Non-pigmented ciliary epithelial cell (primary cell): Measurements from ENCODE around the gene IGF2R.
"Not testable (repeated sequence)": the region's sequence is repeated elsewhere in the genome, so short reads cannot be mapped to it uniquely, and the experiment has no call there.

ENCODE experiments used
- DNase-seq: peaks from one replicate; pipeline ENCODE4 v3.0.0-alpha.2; 2010; ENCODE audit warnings: low read depth

IGF2R gene

DNA sequence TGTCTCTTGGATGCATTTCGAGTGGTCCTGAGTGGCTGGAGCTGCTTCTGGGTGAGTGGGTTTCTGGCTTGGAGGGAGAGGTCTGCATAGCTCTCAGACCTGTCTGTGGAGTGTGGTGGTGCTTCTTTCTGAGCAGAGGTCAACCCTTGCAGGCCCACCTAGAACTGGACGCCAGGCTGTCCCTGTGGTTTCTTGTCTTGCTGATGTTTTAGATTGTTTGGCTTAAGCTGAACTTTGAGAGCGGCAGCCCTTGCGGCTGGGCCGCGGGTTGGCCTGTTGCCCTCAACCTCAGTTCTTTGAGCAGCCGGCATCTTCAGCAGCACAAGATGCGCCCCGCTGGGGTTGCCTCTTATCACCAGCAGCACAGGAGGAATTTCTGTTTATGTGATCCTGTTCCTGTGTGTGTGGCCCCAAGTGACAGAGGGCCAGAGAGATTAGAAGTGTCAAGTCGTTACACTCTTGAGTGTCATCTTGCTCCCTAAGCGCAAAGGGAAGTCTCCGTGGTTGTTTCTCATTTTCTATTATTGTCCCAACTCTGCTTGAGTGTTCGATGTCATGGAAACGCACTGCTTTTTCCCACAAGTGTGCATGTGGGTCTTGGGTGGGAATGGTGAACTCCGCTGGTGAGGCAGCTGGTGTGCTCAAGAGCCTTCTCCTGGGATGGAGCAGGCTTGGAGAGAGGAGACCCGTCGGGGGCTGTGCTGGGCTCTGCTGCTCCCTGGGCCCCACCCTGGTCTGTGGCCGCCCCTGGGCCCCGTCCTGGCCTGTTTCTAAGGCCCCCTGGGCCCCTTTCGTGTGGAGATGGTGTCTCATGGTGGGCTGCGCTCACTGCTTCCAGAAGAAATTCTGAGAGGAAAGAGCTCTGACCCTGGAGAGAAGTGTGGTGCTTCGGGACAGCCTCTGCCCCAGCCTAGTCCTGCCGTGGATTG is 132.7 kb downstream of the IGF2R start:
- no peak for DNase-seq

DNA sequence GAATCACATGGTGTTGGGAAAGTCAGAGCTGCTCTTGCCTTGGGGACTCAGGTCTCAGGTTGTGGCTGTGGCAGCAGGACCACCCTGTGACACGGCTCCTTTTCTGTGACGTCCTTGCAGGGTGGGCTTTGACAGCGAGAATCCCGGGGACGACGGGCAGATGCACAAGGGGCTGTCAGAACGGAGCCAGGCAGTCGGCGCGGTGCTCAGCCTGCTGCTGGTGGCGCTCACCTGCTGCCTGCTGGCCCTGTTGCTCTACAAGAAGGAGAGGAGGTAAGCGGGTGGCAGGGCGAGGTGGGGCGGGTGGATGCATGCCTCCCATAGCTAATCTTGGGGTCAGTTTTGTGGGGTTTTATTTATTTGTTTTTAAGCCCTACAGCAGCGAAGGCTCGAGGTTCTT is 133.5 kb downstream of the IGF2R start:
- no peak for DNase-seq

DNA sequence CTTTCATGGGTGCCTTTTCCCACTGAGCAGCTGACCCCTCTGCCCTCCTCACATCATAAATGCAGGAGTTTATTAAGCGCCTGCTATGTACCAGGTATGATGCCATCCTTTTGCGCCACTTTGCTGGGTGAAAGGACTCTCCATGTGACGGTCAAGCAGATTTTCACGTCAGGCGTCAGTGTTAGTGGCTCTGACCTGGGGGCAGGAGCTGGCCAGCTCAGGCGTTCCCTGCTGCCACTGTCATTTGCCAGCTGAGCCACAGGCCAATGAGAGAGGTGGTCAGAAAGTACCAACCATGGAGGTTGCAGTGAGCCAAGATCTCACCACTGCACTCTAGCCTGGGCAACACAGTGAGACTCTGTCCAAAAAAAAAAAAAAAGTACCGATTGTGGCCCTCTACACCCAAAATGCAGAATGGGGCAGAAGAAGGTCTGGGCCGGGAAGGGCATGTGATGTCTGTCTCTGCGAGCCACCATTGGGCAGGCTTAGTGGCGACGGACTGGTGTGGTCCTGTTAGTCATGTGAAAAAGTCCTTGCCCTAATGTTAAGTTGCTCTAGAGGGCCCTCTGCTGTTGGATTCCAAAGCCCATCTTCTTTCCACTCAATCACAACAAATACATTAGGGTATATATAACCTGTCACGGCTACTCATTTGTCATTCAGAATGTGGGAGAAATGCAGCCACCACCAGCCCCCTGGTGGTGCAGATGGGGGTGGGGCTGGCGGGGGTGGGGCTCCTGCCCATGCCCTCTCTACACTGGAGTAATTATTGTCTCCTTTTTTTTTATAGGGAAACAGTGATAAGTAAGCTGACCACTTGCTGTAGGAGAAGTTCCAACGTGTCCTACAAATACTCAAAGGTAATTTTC is 134.3 kb downstream of the IGF2R start:
- no peak for DNase-seq

DNA sequence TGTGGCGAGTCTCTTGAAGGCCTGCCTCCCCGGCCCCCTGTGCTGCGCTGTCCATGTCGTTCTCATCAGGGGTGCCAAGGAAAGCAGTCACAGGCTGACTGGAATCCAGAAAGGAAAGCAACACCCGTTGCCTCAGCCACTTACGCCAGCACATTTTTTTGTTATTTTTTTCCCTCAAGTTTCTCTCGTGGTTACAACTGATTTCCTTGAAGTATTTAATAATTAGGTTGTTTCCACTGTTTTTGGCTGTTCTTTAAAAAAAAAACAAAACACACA is 134.9 kb downstream of the IGF2R start:
- DNase-seq, result no peak

DNA sequence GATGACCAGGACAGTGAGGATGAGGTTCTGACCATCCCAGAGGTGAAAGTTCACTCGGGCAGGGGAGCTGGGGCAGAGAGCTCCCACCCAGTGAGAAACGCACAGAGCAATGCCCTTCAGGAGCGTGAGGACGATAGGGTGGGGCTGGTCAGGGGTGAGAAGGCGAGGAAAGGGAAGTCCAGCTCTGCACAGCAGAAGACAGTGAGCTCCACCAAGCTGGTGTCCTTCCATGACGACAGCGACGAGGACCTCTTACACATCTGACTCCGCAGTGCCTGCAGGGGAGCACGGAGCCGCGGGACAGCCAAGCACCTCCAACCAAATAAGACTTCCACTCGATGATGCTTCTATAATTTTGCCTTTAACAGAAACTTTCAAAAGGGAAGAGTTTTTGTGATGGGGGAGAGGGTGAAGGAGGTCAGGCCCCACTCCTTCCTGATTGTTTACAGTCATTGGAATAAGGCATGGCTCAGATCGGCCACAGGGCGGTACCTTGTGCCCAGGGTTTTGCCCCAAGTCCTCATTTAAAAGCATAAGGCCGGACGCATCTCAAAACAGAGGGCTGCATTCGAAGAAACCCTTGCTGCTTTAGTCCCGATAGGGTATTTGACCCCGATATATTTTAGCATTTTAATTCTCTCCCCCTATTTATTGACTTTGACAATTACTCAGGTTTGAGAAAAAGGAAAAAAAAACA is 136.1 kb downstream of the IGF2R start:
- DNase-seq, result no peak

DNA sequence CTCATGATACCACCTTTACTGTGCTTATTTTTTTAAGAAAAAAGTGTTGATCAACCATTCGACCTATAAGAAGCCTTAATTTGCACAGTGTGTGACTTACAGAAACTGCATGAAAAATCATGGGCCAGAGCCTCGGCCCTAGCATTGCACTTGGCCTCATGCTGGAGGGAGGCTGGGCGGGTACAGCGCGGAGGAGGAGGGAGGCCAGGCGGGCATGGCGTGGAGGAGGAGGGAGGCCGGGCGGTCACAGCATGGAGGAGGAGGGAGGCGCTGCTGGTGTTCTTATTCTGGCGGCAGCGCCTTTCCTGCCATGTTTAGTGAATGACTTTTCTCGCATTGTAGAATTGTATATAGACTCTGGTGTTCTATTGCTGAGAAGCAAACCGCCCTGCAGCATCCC is 137.1 kb downstream of the IGF2R start:
- DNase-seq, result no peak

DNA sequence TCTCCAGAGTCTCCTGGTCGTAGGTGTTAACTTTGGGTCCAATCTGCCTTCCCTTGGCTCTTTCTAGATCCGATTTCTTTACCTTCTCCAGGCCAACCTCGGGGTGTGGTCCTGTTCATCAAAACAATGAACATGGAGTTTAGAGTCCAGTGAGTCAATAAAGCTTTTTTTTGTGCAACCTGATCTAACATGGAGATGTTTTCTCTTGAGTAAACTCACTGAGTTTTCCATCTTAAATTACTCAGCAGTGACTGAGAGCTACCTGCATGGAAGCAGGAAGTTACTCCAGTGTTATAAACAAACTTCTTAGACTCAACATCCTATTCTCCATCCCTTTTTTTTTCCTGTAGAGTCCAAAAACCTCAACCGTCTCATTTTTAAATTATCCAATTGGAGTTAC is 137.8 kb downstream of the IGF2R start:
- no peak for DNase-seq

DNA sequence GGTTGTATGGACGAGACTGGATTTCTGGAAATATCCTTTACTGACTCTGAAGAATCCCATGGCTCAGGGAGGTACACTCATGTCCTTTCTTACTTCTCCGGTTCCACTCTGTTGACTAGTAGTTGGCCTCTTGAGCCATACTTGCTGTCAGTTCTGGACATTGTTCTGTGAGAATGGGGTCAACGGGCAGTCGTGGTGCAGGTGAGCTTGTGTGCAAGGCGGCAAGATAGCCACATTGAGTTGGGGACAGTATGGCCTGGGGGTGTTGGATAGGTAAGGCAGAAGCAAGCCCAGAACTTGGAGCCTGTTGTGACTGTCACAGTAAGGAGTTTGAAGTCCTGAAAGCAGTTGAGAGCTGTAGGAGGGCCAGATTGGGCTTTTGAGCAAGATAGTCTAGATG is 139.2 kb downstream of the IGF2R start:
- DNase-seq, result no peak

DNA sequence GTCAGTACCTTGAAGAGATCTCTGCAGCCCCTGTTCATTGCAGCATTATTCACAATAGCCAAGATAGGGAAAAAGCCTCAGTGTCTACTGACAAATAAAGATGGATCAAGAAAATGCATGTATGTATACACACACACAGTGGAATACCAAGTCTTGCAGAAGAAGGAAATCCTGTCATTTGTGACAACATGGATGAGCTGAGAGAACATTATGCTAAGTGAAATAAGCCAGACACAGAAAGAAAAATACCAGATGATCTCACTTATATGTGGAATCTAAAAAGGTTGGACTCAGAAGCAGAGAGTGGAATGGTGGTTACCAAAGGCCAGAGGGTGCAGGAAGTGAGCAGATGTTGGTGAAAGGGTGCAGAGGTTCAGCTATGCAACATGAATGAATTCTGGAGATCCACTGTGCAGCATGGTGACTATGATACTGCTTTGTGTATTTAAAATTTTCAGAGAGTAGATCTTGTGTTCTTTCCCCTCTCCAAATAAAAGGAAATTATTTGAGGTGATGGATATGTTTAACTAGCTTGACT is 141.8 kb downstream of the IGF2R start:
- peak; percentile 3 for DNase-seq

DNA sequence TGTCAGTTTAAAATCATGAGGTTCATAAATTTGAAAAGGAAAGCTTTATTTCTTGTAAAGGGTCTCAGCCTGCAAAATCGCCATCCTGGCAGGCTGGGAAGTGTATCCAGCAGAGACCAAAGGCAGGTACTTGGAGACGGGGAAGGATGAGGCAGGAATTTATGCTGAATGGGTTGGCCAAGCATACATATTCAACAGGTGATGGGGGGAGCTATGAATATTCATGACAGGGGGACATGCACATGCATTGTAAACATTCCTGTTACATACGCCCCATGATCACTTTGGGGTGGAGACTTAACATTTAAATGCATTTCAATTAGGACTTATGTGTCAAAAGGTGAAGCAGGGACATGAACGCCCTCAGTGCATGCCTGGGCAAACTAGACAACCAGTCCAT is 142.9 kb downstream of the IGF2R start:
- DNase-seq, result no peak

DNA sequence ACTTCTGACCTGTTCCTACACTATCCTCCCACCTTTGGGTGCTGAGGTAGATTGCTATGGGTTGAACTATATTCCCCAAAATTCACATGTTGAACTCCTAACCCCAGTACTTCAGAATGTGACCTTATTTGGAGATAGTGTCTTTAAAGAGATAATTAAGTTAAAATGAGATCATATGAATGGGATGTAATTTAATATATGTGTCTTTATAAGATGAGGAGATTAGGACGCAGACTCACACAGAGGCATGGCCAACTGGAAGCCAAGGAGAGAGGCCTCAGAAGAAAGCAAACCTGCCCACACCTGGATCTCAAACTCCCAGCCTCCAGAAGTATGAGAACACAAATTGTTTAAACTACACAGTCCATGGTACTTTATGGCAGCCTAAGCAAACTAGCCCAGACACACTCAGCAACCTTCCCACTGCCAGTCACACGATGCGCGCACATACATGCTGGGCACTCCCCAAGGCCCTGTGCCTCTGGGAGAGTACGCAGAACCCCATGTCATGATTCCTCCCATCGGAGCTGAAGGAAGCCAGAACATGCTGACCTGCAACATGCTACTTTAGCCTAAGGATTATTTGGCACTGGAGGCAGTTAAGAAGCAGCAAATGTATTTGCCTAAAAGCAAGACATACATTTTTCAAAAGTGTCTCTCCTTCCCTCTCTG is 143.9 kb downstream of the IGF2R start:
- no peak for DNase-seq

DNA sequence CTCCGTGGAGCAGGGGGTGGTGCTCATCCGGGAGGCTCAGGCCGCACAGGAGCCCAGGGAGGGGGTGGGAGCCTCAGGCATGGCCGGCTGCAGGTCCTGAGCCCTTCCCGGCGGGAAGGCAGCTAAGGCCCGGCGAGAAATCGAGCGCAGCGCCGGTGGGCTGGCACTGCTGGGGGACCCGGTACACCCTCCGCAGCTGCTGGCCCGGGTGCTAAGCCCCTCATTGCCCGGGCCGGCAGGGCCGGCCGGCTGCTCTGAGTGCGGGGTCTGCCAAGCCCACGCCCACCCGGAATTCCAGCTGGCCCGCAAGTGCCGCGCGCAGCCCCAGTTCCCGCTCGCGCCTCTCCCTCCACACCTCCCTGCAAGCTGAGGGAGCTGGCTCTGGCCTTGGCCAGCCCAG is 145.7 kb downstream of the IGF2R start:
- DNase-seq, result not testable (repeated sequence)

DNA sequence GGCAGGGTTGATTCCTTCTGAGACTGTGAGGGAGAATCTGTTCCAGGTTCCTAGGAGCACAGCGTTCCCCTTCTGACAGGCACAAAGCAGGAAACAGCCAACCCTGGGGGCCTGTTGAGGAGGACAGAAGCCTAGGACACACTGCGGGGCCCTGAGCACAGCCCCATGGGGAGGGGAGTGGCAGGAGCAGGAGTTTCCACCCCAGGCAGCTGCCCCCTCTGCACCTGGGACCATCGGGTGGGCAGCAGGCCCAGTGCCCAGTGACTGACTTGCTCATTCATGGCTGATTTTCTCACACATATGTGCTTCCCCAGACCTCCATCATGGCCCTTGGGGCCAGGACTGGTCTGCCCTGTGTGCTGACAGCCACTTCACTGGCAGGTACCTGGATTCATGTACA is 146.5 kb downstream of the IGF2R start:
- DNase-seq, result no peak

DNA sequence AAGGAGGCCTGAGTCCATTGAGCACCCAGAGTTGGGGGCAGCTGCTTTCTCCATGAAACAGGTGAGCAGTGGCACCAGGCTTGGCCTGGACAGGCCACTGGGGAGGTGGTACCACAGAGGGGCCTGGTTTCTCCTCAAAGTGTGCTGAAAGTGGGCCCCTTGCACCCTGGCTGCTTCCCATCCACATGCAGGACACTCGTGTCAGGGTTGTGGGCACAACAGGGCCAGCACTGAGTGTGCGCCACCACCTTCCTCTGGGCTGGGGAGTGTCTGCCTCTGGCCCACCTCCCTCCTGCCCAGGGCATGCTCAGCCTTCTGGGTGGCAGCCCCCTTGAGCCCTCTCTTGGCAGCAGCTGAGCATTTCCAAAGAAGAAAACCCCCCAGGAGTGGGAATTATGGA is 147.5 kb downstream of the IGF2R start:
- DNase-seq, result no peak

DNA sequence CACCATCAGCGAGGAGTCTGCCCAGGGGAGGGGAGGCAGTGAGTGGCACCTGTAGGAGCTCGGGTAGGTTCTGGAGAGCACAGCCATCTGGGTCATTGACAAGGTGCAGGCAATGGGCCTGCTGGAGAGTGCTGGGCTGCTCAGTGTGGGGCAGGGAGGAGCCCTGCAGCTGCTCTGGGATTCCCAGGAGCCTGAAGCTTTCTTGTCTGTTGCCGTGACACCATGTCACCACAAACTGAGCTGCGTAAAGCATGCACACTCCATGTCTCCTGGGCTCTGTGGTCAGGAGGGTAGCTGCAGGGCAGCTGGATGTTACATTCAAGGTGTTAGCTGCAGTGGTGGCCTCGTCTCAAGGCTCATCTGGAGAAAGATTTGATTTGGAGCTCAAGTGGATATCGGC is 148.3 kb downstream of the IGF2R start:
- no peak for DNase-seq

DNA sequence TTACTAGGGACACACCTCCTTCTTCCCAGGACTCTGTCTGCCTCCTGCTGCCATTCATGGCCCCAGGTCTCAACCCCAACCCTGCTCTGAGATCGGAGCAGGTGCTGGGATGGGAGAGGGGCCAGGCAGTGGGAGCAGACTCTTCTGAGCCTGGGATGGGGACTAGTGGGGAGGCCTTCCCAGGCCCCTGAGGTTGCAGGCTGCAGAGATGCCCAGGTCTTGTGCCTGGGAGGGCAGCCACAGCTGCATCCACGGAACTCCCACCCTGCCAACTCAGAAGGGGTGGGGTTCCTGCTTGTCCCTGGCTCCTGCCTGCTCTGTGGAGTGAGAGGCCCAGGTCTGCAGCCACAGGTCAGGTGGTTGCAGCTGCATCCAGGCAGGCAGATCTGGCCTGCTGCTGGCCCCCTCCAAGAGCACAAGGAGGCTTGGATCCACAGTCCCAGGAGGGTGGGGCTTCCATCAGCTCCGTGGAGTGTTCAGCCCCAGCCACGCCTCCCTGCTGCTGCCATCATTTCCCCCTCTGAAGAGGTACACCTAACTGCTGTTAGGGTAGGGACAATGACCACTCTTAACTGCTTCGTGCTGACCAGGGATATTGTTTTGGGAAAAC is 149.8 kb downstream of the IGF2R start:
- no peak for DNase-seq

DNA sequence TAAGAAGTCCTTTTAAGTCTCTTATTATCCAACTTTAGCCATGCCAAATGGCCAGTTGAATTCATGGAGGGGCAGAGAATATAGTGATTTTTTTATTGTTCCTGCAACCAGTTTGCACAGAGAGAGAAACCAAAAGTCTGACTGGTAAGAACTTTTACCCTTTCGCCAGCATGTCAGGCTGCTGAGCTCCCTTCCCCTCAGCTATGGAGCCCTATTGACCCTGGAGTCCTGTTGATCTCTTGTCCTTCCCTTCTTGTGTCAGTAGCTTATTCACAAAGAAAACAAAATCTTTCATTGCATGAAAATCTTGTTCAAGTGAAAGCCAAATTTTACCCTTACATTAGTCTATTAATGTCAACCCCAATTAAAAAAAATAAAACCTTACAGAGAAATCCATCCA is 151.2 kb downstream of the IGF2R start:
- DNase-seq, result no peak

DNA sequence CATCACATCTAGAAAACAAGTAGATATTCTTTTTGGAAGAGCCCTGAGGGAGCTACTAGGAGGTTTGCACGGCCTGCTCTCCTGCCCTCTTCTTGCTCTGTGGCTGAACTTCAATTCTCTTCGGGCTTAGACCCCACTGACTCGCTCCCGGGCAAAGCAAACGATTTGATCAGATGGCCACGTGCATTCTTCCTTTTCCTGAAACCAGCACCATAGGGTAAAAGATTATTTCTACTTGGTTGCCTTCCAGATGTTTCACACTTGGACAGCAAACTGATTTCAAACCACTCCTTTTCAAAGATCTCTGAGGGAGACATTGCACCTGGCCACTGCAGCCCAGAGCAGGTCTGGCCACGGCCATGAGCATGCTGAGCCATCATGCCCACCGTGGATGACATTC is 152.7 kb downstream of the IGF2R start, which contains the start of gene SLC22A1:
Gene SLC22A1 (plus strand): TSS at position 258 of the 400 bp plus-strand sequence. CDS start 121 bp downstream, at position 379.
- DNase-seq, result no peak

DNA sequence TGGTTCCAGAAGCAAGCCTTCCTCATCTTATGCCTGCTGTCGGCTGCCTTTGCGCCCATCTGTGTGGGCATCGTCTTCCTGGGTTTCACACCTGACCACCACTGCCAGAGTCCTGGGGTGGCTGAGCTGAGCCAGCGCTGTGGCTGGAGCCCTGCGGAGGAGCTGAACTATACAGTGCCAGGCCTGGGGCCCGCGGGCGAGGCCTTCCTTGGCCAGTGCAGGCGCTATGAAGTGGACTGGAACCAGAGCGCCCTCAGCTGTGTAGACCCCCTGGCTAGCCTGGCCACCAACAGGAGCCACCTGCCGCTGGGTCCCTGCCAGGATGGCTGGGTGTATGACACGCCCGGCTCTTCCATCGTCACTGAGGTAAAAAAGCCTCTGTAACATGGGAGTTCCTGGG is 153.1 kb downstream of the IGF2R start:
- no peak for DNase-seq

DNA sequence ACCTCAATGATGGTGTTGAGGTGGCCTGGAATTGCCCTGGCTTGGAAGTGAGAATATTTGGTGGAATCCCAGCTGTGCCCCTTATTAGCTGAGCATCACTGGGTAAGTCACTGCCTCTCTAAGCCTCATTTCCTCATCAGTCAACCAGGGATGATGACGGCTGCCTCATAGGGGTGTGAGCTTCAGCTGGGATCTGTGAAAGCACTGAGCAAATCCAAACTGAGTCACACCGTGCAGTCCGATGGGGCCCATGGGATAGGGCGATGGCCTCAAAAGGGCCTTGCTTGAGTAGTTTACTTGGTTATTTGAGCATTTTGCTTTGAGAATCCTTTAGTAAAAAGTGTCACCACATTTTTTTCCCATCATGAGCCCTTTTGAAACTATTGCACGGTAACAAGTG is 153.9 kb downstream of the IGF2R start:
- DNase-seq, result no peak

DNA sequence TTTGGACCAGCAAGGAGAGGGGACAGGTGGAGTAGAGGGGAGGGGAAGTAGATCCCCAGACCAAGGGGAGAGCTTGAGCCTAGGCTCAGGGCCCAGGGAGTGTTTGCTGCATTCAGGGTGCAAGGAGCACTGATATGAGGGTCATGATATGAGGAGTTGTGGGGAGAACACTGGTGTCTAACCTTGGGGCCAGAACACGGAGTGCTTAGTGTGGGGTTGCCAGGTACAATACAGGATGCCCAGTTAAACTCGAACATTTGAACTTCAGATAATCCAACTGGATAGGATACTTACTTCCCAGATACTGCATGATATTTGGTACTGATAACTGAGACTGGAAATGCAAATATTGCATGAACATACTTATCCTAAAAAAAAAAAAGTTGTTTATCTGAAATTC is 155.1 kb downstream of the IGF2R start:
- no peak for DNase-seq
